LNCAP (cell line): ENCODE results near the gene TET2.

Experiments used
- TF ChIP-seq, protein P1 (sequence below): fragments of 450-650 bp; IDR thresholded peaks from 2 replicates; pipeline ENCODE4 v1.5.1; 2017; ENCODE audit warnings: mild to moderate bottlenecking

Gene TET2

DNA sequence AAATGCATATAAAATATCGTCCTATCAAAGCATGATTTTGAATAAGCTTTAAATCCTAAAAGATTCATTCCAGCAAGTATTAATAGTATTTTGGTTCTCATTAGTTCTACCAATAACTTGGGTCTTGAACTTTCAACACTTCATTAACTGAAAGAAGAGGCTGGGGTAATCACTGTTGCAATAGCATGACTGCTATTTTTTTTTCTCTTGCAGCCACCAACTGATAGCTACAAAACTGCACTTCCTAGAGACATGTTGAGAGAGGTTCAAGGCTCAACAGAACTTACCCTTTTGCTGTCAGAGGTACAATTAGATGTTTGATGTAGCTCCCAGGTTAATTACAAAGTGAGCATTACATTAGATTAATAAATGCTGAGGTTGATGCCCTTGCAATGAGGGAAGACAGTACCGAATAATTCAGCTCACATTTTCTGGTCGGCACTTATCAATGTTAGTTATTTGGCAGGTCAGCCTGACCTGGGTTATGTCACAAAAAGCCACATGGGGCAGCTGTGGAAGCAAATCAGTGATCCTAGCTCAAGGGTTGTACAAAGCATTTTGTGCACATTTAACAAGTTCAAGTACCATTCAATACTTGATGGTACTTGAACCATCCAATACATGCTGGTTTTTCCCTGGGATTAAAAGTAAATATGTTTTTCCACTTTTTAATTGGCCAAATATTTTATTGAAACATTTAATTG lies 29.9 kb upstream of the TET2 start:
- TF ChIP-seq, protein P1, sequence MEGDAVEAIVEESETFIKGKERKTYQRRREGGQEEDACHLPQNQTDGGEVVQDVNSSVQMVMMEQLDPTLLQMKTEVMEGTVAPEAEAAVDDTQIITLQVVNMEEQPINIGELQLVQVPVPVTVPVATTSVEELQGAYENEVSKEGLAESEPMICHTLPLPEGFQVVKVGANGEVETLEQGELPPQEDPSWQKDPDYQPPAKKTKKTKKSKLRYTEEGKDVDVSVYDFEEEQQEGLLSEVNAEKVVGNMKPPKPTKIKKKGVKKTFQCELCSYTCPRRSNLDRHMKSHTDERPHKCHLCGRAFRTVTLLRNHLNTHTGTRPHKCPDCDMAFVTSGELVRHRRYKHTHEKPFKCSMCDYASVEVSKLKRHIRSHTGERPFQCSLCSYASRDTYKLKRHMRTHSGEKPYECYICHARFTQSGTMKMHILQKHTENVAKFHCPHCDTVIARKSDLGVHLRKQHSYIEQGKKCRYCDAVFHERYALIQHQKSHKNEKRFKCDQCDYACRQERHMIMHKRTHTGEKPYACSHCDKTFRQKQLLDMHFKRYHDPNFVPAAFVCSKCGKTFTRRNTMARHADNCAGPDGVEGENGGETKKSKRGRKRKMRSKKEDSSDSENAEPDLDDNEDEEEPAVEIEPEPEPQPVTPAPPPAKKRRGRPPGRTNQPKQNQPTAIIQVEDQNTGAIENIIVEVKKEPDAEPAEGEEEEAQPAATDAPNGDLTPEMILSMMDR, result no peak

DNA sequence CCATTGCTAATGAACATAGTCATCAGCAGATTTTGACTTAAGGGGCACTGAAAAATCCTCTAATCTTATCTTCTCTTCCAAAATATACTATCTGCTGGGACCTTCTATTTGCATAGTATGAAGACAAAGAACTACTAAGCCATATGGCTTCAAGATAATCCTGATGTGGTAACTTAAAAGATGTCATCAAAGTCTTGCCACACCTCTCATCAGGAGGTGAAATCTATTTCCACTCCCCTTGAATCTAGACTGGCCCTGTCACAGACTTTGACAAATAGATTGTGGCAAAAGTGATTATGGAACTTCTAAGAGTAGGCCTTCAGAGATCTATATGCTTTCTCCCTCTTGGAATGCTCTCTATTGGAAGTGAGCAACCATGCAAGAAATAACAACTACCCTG lies 27.3 kb upstream of the TET2 start:
- TF ChIP-seq, protein P1, result no peak

DNA sequence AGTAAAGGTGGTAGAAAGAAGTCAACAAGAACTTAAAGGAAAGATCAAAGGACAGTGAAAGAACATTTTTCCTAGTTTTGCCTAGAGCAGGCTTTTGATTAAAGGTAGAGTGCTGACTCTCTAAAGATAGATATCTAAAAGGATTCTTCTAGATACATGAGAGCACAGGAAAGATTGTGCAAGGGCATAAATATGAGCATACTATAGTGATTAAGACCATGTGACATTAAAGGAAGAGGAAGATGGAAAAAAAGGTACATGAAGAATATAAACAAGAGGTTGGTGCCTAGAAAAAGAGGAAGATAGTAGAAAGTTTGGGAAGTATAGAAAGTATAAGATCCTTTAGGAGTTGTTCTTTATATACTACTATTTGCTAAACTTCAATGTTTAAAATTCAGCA lies 26.1 kb upstream of the TET2 start:
- TF ChIP-seq, protein P1, result no peak

DNA sequence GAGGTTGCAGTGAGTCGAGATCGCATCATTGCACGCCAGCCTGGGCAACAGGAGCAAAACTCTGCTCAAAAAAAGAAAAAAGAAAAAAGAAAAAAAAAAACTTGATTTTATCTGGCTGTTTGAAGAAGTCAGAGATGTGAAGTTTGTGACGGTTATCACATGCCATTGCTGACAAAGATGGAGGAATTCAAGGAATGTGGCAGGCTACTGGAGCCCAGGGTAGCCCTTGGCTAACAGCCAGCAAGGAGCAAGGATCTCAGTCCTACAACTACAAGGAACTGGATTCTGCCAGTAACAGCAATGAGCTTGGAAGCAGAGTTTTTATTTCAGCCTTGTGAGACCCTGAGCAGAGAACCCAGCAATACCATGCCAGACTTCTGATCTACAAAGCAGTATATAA lies 24.3 kb upstream of the TET2 start:
- TF ChIP-seq, protein P1, result no peak

DNA sequence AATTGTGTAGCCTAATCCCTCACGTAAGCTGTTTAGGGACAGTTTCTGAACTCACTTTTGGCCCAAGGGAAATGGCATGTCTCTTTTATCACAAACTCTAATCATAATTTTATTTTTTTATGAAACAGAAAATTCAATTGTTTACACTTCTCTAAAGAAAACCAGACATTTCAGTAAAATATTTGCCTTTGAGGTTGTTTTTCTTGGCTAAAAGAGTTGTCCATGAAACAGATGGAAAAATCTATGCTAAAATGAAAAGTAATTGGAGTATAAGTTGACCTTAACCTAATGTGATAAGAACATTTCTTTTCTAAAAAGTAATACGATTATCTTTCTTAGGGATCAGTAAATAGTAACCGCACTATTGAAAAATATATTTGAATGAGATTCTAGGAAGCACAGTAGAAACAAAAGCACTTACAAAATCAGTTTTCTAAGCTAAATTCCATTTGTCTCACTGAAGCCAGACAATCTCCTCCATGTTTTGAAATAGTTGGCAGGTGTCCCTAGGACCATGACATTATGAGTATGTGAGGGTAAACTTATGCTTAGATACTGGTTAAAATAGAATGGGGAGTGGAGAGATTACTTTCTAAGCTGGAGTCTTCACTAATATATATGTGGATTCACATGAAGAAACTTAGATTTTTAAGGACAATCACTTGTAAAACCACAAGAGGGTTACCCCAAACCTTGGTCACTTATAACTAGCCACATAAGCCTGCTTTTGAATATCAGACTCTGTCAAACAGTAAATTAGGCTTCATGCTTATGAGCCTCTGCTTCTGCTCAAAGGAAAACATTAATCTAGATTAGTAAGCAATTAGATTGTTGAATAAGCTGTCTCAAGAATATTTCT lies 20.1 kb upstream of the TET2 start:
- TF ChIP-seq, protein P1, result no peak

DNA sequence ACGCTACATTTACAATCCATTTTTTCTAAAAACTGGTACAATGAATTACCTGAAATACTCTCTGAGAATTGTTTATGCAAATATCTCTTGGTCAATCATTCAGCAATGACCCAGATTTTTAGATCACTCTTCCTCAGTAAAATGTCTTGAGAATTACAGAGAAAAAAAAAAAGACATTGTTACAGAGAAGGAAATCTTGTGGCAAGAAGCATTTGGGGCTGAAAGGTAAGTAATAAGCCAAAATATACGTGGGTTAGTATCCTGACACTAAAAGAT lies 19.6 kb upstream of the TET2 start:
- TF ChIP-seq, protein P1, result no peak

DNA sequence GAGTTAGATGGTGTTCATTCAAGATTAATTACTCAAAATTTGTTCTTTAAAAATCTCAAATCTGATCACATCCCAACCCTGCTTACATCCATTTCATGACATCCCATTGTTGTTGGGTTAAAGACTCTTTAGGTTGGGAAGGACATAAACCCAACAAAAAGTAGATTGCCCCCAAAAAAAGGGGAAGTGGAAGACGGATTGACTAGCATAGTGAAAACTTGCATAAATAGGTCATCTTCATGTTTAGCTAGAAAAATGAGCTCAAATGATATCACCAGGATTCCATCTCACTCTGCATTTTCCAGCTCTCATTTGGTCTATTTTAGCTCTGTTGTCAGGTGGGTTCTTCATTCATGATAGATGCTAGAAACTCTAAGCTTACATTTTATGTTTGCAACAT lies 18.5 kb upstream of the TET2 start:
- TF ChIP-seq, protein P1, result no peak
